GM12874 (cell line): ENCODE measurements around the gene FBXL5.

Source experiments
- CTCF ChIP-seq: IDR thresholded peaks from 2 replicates; pipeline ENCODE4 v1.5.1; 2011; ENCODE audit warnings: low read depth, mild to moderate bottlenecking, control low read depth, low read length, moderate library complexity; ENCODE audit not compliant: insufficient read depth

FBXL5 gene

GRCh38 chr4:15556511-15557092 is 98.6 kb downstream of the FBXL5 start:
- no peak for TF ChIP-seq CTCF
